Osteoblast (primary cell): Measurements from ENCODE around the gene YPEL2. TPM values are rescaled to one million over a fixed set of nuclear protein-coding genes. Genes with fewer than 3 reads are reported as not detected.

ENCODE experiments used
- DNase-seq: peaks from one replicate; pipeline ENCODE4 v3.0.0; 2011; ENCODE audit warnings: low spot score, mixed read lengths; ENCODE audit not compliant: insufficient read length; ENCODE audit errors: missing footprints
- H2AFZ ChIP-seq: 2 replicates; pipeline ENCODE4 v1.6.0; 2011; ENCODE audit warnings: mild to moderate bottlenecking, low read length
- H3K27ac ChIP-seq: 2 replicates; pipeline ENCODE4 v1.5.1; 2011; ENCODE audit warnings: mild to moderate bottlenecking, low read depth, low read length, moderate library complexity
- H3K27me3 ChIP-seq: 2 replicates; pipeline ENCODE4 v1.6.0; 2012; ENCODE audit warnings: mild to moderate bottlenecking, control low read depth, inconsistent platforms, low read length, moderate library complexity; ENCODE audit not compliant: insufficient read depth
- H3K36me3 ChIP-seq: 2 replicates; pipeline ENCODE4 v1.5.1; 2011; ENCODE audit warnings: mild to moderate bottlenecking, low read length, control low read depth, moderate library complexity; ENCODE audit not compliant: insufficient read depth
- H3K4me1 ChIP-seq: 2 replicates; pipeline ENCODE4 v1.5.1; 2011; ENCODE audit warnings: mild to moderate bottlenecking, low read length, control low read depth, moderate library complexity; ENCODE audit not compliant: insufficient read depth
- H3K4me2 ChIP-seq: 2 replicates; pipeline ENCODE4 v1.6.0; 2011; ENCODE audit warnings: mild to moderate bottlenecking, low read length; ENCODE audit not compliant: insufficient read depth
- H3K4me3 ChIP-seq: fragments of 200-600 bp; sonication (generic); 3 replicates; pipeline ENCODE4 v1.5.1; 2012; ENCODE audit warnings: mild to moderate bottlenecking, low read length, inconsistent platforms; ENCODE audit not compliant: insufficient read depth
- H3K79me2 ChIP-seq: 2 replicates; pipeline ENCODE4 v1.6.0; 2012; ENCODE audit warnings: mild to moderate bottlenecking, low read length, control low read depth, inconsistent platforms; ENCODE audit not compliant: insufficient read depth
- H3K9me3 ChIP-seq: 2 replicates; pipeline ENCODE4 v1.5.1; 2011; ENCODE audit warnings: low read depth, low read length, control low read depth
- H4K20me1 ChIP-seq: 2 replicates; pipeline ENCODE4 v1.6.0; 2012; ENCODE audit warnings: mild to moderate bottlenecking, low read length, control low read depth; ENCODE audit not compliant: insufficient read depth
- CTCF ChIP-seq: IDR thresholded peaks from 2 replicates; pipeline ENCODE4 v1.5.1; 2011; ENCODE audit warnings: mild to moderate bottlenecking, low read depth, low read length, moderate library complexity; ENCODE audit errors: extremely low read depth
- total RNA-seq: library from RNA; depleted of rRNA; stranded (reverse); fragments of >200 nt; gene quantifications from 2 replicates; pipeline ENCODE4 v1.2.3, GENCODE V29; 2012

The YPEL2 gene
- total RNA-seq, 1 donor = 24.2 TPM

- no peak overlapping the region for H3K4me2 ChIP-seq
Observed at GRCh38 chr17:59341922-59342321, 10.5 kb downstream of the YPEL2 start.

DNA sequence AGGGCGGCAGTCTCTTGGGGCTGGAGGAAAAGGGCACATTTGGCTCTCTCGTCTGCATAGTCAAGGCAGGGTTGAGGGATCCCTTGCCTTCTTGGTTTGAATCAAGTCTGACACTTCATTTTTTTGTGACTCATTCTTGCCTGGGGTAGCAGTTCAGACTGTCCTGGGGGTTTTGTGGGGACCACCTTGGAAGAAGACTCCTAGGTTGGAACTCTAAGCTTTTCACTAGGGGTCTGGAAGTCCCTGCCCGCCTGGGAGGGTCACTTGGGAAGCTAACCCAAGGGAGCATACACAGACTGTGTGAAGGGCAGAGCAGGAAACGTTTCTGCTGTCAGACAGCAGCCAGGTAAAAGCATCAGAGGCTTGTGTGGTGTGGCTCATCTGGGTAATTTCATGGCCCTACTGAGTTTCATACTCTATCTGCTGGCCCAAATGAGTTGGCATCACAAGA, 11.3 kb downstream of the YPEL2 start:
- Histone ChIP-seq H2AFZ (no peak overlapping the region), H3K27ac (no peak overlapping the region), H3K4me1 (no peaks in the 10 kb centered on the region), H3K4me3 (no peak overlapping the region), H3K9me3 (no peaks in the 10 kb centered on the region), H3K36me3 (no peaks in the 10 kb centered on the region), H3K4me2 (no peak overlapping the region), H4K20me1 (peaks cover 35% of the 10 kb centered on the region), H3K79me2 (peaks cover 55% of the 10 kb centered on the region), H3K27me3 (no peaks in the 10 kb centered on the region)
- DNase-seq = no peak
- no peak for TF ChIP-seq CTCF

More at GRCh38 chr17:59341922-59342321, 10.5 kb downstream of the YPEL2 start:
- TF ChIP-seq CTCF = no peak
- H3K36me3 ChIP-seq = no peaks in the 10 kb centered on the region
- H3K27me3 ChIP-seq = no peaks in the 10 kb centered on the region
- peaks cover 58% of the 10 kb centered on the region for H3K79me2 ChIP-seq
- H3K4me1 ChIP-seq = no peaks in the 10 kb centered on the region
- peaks cover 34% of the 10 kb centered on the region for H4K20me1 ChIP-seq
- H2AFZ ChIP-seq = no peak overlapping the region
- no peak for DNase-seq
- H3K4me3 ChIP-seq = no peak overlapping the region
- H3K9me3 ChIP-seq = no peaks in the 10 kb centered on the region
- H3K27ac ChIP-seq = no peak overlapping the region

- Histone ChIP-seq H3K4me1 (no peaks in the 10 kb centered on the region), H3K4me3 (no peak overlapping the region), H3K36me3 (no peaks in the 10 kb centered on the region), H3K9me3 (no peaks in the 10 kb centered on the region), H4K20me1 (peaks cover 32% of the 10 kb centered on the region), H3K4me2 (no peak overlapping the region), H2AFZ (no peak overlapping the region), H3K27ac (no peak overlapping the region), H3K79me2 (peaks cover 43% of the 10 kb centered on the region), H3K27me3 (no peaks in the 10 kb centered on the region)
- no peak for TF ChIP-seq CTCF
- no peak for DNase-seq
Observed at GRCh38 chr17:59345476-59345875, 14.0 kb downstream of the YPEL2 start.

- Histone ChIP-seq H3K4me1 (no peaks in the 10 kb centered on the region), H3K36me3 (no peaks in the 10 kb centered on the region), H4K20me1 (peaks cover 37% of the 10 kb centered on the region), H2AFZ (no peak overlapping the region), H3K27me3 (no peaks in the 10 kb centered on the region), H3K27ac (no peak overlapping the region), H3K4me2 (no peak overlapping the region), H3K79me2 (peaks cover 48% of the 10 kb centered on the region), H3K4me3 (no peak overlapping the region), H3K9me3 (no peaks in the 10 kb centered on the region)
- DNase-seq = no peak
- no peak for TF ChIP-seq CTCF
Observed at GRCh38 chr17:59346341-59346740, 14.9 kb downstream of the YPEL2 start.
